GM18873 (cell line): ENCODE results near the gene FBXO2.

Source experiments
- ATAC-seq: cut with Tn5 transposase; IDR thresholded peaks from one replicate; pipeline ENCODE4 v1.9.1; 2021; ENCODE audit warnings: mild to moderate bottlenecking, moderate library complexity, moderate number of reproducible peaks; ENCODE audit not compliant: unreplicated experiment, low FRiP score

FBXO2 gene

DNA sequence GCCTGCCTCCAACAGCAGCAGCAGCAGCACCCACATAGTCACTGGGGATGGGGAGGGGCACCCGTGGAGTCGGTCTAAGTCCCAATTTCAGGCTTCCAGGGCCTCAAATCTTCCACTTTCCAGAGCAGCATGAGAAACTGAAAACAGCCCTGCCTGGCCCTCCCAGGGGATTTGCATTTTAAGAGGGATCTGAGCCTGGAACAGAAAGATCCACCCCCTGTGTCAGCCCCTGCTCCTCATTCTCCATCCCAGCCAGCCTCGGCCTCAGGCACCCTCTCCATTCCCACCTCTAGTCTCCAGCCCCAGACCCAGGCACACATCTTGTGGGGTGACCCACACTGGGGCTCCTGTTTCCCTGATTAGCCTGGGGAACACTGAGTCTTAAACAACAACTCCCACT is 51.8 kb downstream of the FBXO2 start:
- ATAC-seq = no peak

- no peak for ATAC-seq
These were observed 53.4 kb downstream of the FBXO2 start for GRCh38 chr1:11600836-11601235.

- ATAC-seq = no peak
These were observed 54.2 kb downstream of the FBXO2 start for GRCh38 chr1:11599891-11600576.

DNA sequence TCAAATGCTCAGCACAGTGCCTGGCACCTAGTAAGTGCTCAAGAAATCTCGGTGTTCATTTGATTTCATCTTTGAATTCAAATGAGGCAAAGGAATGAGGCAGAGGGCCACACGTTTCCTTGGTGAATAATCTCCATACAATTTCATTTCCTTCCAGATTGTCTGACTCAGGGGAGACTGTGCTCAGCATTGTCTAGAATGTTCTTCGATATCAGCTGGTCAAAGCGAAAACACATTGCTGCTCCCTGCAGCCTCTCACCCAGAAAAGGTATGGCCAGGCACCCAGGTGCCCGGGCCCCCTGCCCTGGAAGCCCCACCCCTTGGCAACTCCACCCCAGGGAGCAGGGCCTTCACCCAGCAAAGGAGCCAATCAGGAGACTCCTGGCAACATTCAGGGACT is 55.8 kb downstream of the FBXO2 start:
- ATAC-seq = no peak
